Limb (tissue), 2 donors: ENCODE results near the gene ZCCHC14.
"Not testable (repeated sequence)": the region's sequence is repeated elsewhere in the genome, so short reads cannot be mapped to it uniquely, and the experiment has no call there.

ENCODE experiments used
- DNase-seq, 2 donors: peaks; one replicate each; pipeline ENCODE4 v3.0.0-alpha.2; 2016; ENCODE audit errors: extremely low spot score in 2 of 2

ZCCHC14 gene

GRCh38 chr16:87497023-87497766 lies 4.4 kb upstream of the ZCCHC14 start:
- not testable (repeated sequence) for DNase-seq

DNA sequence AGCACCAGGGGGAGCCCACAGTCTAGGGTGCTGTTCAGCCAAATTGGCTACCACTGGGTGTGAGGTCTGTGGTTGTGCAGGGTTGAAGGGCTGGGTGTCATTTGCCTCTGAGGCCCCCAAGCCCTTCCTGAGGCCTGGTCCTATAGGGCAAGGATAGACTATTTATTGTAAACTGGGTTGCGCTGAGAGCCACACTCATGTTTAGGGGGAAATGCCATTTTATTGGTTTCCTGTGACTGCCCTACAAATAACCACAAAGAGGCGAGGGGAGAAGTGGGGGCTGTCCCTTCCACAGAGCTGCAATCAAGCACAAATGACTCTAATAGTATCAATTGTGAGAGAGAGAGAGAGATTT lies 3.6 kb upstream of the ZCCHC14 start:
- no peak for DNase-seq

DNA sequence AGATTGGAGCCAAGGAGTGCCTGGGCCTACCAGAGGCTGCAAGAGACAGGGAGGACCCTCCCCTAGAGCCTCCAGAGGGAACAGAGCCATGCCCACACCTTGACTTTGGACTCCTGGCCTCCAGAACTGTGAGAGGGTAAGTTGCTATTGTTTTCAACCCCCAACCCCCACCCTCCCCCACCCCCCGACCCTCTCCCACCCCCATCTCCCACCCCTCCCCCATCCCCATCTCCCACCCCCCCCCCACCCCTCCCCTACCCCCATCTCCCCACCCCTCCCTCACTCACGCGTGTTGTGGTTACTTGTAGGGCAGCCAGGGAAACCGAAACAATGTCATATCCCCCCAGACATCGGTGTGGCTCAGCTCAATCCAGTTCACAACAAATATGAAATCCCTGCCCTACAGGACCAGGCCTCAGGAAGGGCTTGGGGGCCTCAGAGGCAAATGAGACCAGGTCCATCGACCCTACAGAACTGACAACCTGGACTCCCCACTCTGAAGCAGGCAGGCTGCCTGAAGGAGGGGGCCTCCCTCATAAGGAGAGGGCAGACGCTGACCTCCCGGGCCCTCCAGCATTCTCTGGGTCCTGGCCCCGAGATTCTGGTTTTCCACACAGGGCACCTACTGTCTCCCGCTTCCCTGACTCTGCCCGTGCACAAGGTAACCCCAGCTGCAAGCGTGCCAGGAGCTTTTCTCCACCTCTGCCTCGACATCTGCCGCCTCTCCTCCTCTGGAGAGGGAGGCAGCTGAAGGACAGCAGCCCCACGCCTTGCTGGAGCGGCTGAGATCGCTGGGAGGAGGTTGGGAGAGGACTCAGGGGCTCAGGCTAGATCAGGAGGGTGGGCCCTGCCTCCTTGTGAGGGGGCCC lies 3.0 kb upstream of the ZCCHC14 start:
- no peak for DNase-seq

GRCh38 chr16:87493608-87494280 lies 920 bp upstream of the ZCCHC14 start:
- DNase-seq, result no peak

DNA sequence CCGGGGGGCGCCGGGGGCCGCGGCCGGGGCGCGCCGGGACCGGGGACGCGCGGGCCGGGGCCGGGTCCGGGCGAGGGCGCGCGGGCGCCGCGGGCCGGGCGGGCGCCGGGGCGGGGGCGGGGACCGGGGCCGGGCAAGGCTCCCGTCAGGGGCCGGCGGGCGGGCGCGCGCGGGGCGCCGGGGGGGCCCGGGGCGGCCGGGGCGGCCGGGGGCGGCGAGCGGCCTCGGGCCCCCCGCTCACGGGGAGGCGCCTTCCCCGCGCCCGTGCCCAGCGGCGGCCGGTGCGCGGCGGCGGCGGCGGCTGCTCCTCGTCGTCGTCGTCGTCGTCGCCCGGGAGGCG lies 563 bp downstream of the ZCCHC14 start:
- no peak for DNase-seq

- peak in 1 of 2 donors; percentile 61 for DNase-seq
Measured at GRCh38 chr16:87491522-87492290, 1.1 kb downstream of the ZCCHC14 start.

- DNase-seq, result peak in 1 of 2 donors; percentile 45
Measured at GRCh38 chr16:87490799-87491521, 1.9 kb downstream of the ZCCHC14 start.

DNA sequence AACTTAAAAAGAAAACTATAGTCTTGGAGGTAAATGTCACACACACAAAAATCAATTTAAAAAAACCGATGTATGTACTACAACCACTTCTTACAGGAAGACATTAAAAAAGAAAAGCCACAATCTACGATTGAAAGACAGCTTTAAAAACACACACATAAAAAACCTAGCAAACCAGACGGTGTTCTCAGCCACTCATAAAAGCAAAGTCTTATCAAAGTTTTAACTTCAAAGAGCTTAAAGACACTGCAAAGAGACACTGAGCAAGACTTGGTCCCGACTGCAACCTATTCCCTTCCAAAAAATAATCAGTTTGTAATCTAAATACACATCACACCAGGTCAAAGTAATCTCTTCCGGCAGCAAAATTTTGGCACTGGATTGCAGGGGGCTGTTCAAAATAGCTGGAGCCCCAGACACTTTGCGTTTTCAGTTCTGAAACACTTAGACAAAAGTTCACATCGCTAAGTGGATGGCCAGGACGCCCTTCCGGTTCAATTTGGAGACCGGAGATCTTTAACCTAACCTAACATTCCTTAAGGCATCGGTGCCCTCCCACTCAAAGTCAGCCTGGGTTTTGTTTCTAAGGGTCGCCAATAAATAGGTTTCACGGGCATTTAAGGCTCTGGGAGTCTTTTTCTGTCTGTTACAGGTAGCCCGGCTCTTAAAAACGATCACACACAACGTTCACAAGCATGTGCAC lies 2.6 kb downstream of the ZCCHC14 start:
- no peak for DNase-seq

DNA sequence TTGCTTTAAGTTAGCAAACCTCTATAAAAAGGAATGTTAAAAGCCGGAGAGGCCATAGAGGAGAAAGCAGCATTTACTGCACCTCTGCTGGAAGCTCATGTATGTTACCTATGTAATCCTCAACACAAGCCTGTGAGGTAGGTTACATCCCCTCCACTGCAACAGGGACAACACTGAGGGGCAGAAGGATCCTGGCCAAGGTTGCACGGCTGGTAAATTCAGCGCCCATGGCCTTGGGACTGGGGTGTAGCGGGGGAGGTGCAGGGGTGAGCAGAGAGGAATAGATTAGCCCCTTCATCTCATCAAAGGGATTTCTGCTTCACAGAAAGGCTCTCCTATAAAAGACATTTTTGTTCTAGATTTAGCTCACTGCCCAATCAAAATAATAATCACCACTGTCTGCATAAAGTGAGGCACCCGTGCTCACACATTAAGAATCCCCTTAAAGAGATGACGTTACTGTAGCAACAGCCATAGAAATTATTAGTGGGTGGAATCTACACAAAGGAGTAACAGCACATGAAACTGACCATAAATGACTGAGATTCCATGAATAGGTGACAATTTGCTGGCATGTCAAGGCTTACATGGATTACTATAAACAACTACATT lies 3.3 kb downstream of the ZCCHC14 start:
- no peak for DNase-seq

DNA sequence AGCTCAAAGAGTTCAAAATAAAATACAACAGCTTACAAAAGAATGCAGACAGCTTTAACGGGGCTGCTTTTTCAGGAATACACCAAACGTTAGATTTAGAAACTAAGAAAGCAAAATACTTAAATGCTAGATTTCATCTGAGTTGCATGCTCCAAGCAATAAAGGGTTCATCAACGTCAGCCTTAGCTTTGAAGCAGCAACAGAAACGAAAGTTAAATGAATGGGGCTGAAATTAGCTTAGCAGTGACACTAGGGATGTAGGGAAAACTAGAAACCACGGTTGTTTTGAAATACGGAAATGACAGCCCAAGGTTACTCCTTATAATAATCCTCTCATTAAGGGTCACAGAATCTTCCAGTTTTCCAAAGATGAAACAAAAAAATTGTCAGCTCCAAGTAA lies 3.9 kb downstream of the ZCCHC14 start:
- DNase-seq, result not testable (repeated sequence)

GRCh38 chr16:87487361-87487924 lies 5.4 kb downstream of the ZCCHC14 start:
- DNase-seq, result peak in 1 of 2 donors; percentile 43

DNA sequence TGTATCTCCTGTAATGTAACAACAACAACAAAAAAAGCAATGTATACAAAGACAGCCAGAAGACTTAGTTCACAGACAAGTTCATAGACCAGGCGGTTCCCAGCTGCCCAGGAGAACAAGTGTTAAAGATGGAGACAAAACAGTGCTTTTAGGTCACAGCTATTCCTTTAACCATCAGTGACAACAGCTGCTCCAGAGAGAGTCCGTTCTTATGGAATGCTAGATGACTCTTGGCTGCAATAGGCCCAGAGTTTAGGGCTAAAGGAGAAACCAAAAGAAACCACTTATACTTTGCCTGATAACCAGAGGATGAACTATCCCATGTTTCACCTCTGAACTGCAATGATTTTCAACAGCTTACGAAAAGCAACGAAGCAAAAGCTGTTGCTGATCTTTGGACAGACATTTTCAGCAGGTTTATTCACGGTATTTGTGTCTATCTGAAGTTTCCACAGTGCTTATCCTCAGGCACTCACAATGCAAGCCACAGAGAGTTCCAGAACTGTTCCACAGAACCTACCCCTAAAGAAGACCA lies 6.0 kb downstream of the ZCCHC14 start:
- no peak for DNase-seq

- no peak for DNase-seq
Measured at GRCh38 chr16:87486282-87486681, 6.5 kb downstream of the ZCCHC14 start.

DNA sequence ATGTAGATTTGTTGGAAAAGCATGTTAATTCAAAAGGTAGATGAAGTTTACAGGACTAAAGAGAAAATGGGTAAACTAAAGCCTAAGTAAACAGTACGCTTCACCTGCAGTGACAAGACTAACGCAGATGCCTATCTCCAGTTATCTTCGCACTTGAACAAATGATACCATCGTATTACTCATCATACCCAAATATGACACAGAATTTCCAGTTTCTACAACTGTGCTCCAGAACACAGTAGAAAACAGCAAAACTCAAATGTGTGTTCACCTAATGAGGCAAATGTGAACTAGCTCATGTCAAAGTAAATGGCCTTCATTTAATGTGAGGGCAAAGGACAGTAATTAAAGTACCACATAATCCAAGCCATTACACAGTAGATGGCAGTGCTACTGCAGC lies 7.0 kb downstream of the ZCCHC14 start:
- DNase-seq, result not testable (repeated sequence)

- DNase-seq, result no peak
Measured at GRCh38 chr16:87484487-87485331, 8.1 kb downstream of the ZCCHC14 start.

DNA sequence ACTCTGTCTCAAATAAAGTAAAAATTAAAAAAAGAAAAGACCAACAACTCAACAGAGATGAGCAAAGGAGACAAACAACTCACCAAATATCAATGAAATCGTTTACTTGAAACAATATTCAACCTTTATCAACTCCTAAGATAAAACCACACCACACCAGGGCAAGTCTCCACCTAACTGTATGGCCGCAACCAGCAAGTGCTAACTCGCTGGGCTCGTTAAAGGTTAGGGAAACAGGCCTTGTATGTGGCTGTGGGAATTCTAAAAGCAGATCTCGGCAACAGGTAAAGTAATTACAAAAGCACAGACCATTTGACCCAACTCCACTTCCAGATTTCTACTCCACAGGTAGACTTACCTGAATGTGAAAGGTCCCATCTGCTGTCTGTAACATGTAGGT lies 9.3 kb downstream of the ZCCHC14 start:
- DNase-seq, result no peak

GRCh38 chr16:87482670-87483069 lies 10.2 kb downstream of the ZCCHC14 start:
- not testable (repeated sequence) for DNase-seq

DNA sequence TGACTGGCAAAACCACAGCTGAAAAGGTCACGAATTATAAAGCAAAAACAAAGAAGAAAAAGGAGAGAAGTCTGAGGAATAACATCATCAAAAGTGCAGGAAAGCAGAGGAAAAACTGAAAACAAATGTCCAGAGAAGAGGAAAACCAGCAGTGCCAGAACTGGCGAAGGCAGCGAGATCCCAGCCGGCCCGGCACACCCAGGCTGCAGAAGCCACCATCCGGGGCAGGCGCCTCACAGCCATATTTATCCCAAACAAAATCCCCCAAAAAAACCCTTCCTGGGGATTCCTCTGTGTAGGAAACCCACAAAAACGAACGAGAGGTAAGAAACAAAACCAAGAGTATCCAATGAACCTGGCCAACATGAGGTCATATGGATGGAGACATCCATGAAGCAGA lies 10.6 kb downstream of the ZCCHC14 start:
- no peak for DNase-seq
